ENCODE results near the gene ZNF264. TPM values are rescaled to one million over a fixed set of nuclear protein-coding genes. Genes with fewer than 3 reads are reported as not detected.
"Not testable (repeated sequence)": the region's sequence is repeated elsewhere in the genome, so short reads cannot be mapped to it uniquely, and the experiment has no call there.

Gene ZNF264
- total RNA-seq, 3 donors from 2014 or later (not counting 1 experiment from before 2014, with no cell fraction given), result 50.4 to 62.1 (median 54.2) TPM

DNA sequence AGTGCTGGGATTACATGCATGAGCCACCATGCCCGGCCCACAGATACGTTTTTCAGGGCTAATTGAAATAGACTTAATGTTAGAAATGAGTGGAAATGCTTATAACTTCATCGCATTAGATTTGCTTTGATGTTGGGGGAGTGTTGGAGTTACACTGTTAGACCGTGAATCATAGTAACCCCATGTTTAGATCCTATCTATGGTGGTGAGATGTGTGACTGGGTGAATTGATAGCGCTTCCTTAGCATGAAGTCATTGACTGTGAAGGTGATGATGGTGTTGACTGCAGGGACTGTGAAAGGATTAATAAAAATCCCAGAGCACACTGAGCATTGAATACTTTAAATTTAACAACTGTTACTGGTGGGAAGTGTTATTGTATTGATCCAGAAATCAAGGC is 1.7 kb downstream of the ZNF264 start:
- TF ChIP-seq, protein P1, sequence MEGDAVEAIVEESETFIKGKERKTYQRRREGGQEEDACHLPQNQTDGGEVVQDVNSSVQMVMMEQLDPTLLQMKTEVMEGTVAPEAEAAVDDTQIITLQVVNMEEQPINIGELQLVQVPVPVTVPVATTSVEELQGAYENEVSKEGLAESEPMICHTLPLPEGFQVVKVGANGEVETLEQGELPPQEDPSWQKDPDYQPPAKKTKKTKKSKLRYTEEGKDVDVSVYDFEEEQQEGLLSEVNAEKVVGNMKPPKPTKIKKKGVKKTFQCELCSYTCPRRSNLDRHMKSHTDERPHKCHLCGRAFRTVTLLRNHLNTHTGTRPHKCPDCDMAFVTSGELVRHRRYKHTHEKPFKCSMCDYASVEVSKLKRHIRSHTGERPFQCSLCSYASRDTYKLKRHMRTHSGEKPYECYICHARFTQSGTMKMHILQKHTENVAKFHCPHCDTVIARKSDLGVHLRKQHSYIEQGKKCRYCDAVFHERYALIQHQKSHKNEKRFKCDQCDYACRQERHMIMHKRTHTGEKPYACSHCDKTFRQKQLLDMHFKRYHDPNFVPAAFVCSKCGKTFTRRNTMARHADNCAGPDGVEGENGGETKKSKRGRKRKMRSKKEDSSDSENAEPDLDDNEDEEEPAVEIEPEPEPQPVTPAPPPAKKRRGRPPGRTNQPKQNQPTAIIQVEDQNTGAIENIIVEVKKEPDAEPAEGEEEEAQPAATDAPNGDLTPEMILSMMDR (IDR thresholded peaks at IDR 0.05), result no peak
- H3K27me3 Mint-ChIP-seq (ENCODE audit: low read depth in 2 of 2), result peaks cover 0 to 6% of the 10 kb centered on the region in 2 donors
- H3K27ac Mint-ChIP-seq, result peak overlapping the region; percentile 90 to 94
- peak in 1 of 2 donors; percentile 13 for DNase-seq
- peaks cover 31 to 38% of the 10 kb centered on the region in 2 donors for H3K4me1 Mint-ChIP-seq
- peaks cover 2 to 3% of the 10 kb centered on the region in 2 donors for H3K9me3 Mint-ChIP-seq
- peaks cover 27% of the 10 kb centered on the region for H3K36me3 Mint-ChIP-seq
- no peak overlapping the region for H3K4me3 ChIP-seq (ENCODE audit: low read length)
- intact Hi-C loops (cut with micrococcal nuclease), result loop anchor here (2.0 kb wide), 1 partner anchor 88 kb away; the partner anchor contains the start of gene ZNF460
- no peaks in the 10 kb centered on the region for H3K9me3 ChIP-seq (ENCODE audit: control insufficient read depth, insufficient read depth, low read length)
- peak; percentile 59 to 66 (median 62) for ATAC-seq
- peaks cover 20% of the 10 kb centered on the region for H3K4me1 ChIP-seq (ENCODE audit: control insufficient read depth, insufficient read depth, low read length)
- 71% methylated on average over 5 of the region's 5 CpGs for WGBS (ENCODE audit: insufficient coverage)
- H3K36me3 ChIP-seq (ENCODE audit: control insufficient read depth, insufficient read depth, low read length), result peaks cover 39% of the 10 kb centered on the region
- H3K4me3 Mint-ChIP-seq, result peak overlapping the region; percentile 93
- no peak overlapping the region for H3K27ac ChIP-seq (ENCODE audit: low read length)
- no peaks in the 10 kb centered on the region for H3K27me3 ChIP-seq (ENCODE audit: control insufficient read depth, insufficient read depth, low read length)

DNA sequence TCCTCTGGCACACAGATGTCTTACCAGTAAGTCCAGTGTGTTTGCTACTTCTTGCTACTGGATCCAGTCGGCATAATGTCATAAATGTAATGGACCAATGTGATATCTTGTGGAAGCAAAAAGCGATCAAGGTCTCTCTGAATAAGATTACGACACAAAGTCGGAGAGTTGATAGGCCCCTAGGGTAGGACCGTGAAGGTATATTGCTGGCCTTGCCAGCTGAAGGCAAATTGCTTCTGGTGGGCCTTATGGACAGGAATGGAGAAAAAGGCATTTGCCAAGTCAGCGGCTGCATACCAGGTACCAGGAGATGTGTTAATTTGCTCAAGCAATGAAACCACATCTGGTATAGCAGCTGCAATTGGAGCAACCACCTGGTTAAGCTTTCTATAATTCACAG is 6.6 kb downstream of the ZNF264 start:
- H3K27ac Mint-ChIP-seq; H3K27ac ChIP-seq (ENCODE audit: low read length); H3K4me1 ChIP-seq (ENCODE audit: control insufficient read depth, insufficient read depth, low read length); H3K4me3 ChIP-seq (ENCODE audit: low read length); H3K9me3 ChIP-seq (ENCODE audit: control insufficient read depth, insufficient read depth, low read length); H3K27me3 Mint-ChIP-seq (ENCODE audit: low read depth in 2 of 2); H3K9me3 Mint-ChIP-seq; ATAC-seq; DNase-seq; H3K27me3 ChIP-seq (ENCODE audit: control insufficient read depth, insufficient read depth, low read length); H3K4me3 Mint-ChIP-seq: not testable (repeated sequence)
- H3K4me1 Mint-ChIP-seq, result peaks cover 28 to 46% of the 10 kb centered on the region in 2 donors
- H3K36me3 Mint-ChIP-seq, result peaks cover 20% of the 10 kb centered on the region
- intact Hi-C loops (cut with micrococcal nuclease), result loop anchor here (1.0 kb wide), 1 partner anchor 13 kb away; no protein-coding TSS in a partner anchor
- WGBS (ENCODE audit: insufficient coverage), result 99% methylated on average over 6 of the region's 6 CpGs
- H3K36me3 ChIP-seq (ENCODE audit: control insufficient read depth, insufficient read depth, low read length), result peaks cover 46% of the 10 kb centered on the region

DNA sequence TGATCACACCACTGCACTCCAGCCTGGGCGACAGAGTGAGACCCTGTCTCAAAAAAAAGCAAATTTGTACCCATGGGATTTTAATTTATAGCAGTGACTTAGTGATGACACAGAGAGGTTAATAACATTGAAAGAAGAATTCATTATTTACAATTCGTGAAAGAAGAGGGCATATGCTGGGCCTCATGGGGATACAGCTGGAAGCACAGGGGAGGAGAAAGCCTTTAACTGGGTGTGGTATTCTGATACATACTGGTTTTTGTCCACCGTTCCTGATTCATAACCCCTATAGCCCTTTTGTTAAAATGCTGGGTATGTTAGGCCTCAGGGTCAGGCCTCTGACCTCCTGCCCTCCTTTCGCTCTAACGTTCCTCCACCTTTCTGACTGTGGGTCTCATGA is 10.9 kb downstream of the ZNF264 start:
- no peaks in the 10 kb centered on the region for H3K9me3 Mint-ChIP-seq
- no peaks in the 10 kb centered on the region for H3K27me3 Mint-ChIP-seq (ENCODE audit: low read depth in 2 of 2)
- Histone ChIP-seq H3K27ac (ENCODE audit: low read length) (no peak overlapping the region), H3K36me3 (ENCODE audit: control insufficient read depth, insufficient read depth, low read length) (peaks cover 21% of the 10 kb centered on the region), H3K4me3 (ENCODE audit: low read length) (no peak overlapping the region), H3K4me1 (ENCODE audit: control insufficient read depth, insufficient read depth, low read length) (no peaks in the 10 kb centered on the region), H3K9me3 (ENCODE audit: control insufficient read depth, insufficient read depth, low read length) (no peaks in the 10 kb centered on the region), H3K27me3 (ENCODE audit: control insufficient read depth, insufficient read depth, low read length) (no peaks in the 10 kb centered on the region)
- no peak for DNase-seq
- H3K27ac Mint-ChIP-seq, result no peak overlapping the region
- H3K36me3 Mint-ChIP-seq, result no peaks in the 10 kb centered on the region
- intact Hi-C loops (cut with micrococcal nuclease), result no loop called here
- 100% methylated on average over 3 of the region's 5 CpGs for WGBS (ENCODE audit: insufficient coverage)
- peaks cover 22 to 42% of the 10 kb centered on the region in 2 donors for H3K4me1 Mint-ChIP-seq
- TF ChIP-seq, protein P1 (IDR thresholded peaks at IDR 0.05), result no peak
- no peak for ATAC-seq
- no peak overlapping the region for H3K4me3 Mint-ChIP-seq

DNA sequence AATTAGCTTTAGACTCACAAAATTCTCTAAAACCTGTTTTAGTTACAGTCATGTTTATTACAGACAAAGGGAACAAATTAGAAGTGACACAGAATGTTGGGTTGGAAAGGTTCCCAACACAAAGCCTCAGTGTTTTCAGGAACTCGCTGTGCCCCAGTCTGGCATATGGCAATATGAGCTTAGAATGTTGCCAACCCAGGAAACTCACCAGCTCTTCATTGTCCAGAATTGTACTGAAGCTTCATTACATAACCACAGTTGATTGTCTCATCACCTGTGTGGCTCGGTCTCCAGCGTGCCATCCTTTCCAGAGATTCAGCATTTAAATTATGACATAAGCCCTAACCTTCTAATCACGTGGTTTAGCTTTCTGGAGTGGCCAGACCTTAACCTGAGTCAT is 19.1 kb downstream of the ZNF264 start:
- Mint-ChIP-seq H3K36me3 (peaks cover 22% of the 10 kb centered on the region), H3K4me3 (no peak overlapping the region), H3K27ac (peak overlapping the region in 1 of 2 donors; percentile 4), H3K4me1 (peaks cover 0 to 11% of the 10 kb centered on the region in 2 donors), H3K9me3 (no peaks in the 10 kb centered on the region), H3K27me3 (ENCODE audit: low read depth in 2 of 2) (no peaks in the 10 kb centered on the region)
- no peaks in the 10 kb centered on the region for H3K9me3 ChIP-seq (ENCODE audit: control insufficient read depth, insufficient read depth, low read length)
- TF ChIP-seq, protein P1 (IDR thresholded peaks at IDR 0.05), result no peak
- 100% methylated on average over 4 of the region's 4 CpGs for WGBS (ENCODE audit: insufficient coverage)
- ATAC-seq, result no peak
- DNase-seq, result no peak
- no peaks in the 10 kb centered on the region for H3K27me3 ChIP-seq (ENCODE audit: control insufficient read depth, insufficient read depth, low read length)
- H3K4me3 ChIP-seq (ENCODE audit: low read length), result no peak overlapping the region
- no peaks in the 10 kb centered on the region for H3K4me1 ChIP-seq (ENCODE audit: control insufficient read depth, insufficient read depth, low read length)
- intact Hi-C loops (cut with micrococcal nuclease), result no loop called here
- H3K27ac ChIP-seq (ENCODE audit: low read length), result no peak overlapping the region
- peaks cover 48% of the 10 kb centered on the region for H3K36me3 ChIP-seq (ENCODE audit: control insufficient read depth, insufficient read depth, low read length)
